ENCODE results near the gene RAP1B. TPM values are rescaled to one million over a fixed set of nuclear protein-coding genes. Genes with fewer than 3 reads are reported as not detected.
A peak's percentile ranks its signal among the peaks of the same experiment; 100 is the strongest.

The RAP1B gene
- total and polyA plus RNA-seq, 9 of the 15 experiments (the other 6 are each of a cell fraction or from before 2014, with no cell fraction given): 107 to 309 (median 170) TPM

DNA sequence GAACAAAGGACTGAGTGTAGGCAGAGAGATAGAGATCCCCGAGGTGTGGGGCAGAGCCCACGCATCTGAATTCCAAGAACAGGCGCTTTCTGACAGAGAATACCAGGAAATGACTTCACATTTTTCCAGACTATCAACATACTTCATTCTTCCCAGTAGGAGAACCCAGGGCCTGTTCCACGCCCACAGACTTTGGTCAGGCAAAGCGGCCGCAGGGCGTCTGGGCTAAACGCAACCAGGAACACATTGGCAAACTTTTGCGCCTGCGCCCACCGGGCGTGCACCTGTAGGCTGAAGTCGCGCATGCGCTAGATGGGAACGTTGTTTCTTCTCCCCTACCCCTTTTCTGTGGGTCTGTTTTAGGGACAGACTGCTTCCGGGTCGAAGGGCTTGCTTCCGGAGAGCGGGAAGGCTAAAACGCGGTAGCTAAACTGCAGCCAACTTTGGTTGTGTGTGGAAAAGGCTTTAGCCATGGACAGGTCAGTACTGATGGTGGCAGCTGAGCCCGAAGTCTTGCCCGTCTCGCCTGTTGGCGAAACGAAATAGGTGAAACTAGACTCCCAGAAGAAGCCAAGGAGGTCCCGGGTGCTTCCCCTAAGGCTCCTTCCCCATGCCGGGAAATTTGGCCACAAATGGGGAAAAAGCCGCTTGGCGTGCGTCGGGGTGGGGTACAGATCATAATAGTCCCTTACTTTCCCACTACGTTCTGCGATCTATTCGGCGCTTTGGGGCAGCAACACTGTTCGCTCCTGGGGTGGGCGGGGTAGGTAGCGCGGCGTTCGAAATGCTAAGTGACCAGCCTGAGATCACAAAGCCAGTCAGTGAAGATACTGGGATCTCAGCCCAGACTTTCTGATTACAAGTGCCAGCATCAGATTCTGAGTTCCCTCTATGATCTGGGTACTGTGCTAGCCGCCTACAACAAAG lies 76.2 kb downstream of the RAP1B start, which contains the start of gene NUP107 (continued):
- TF ChIP-seq, protein P1, sequence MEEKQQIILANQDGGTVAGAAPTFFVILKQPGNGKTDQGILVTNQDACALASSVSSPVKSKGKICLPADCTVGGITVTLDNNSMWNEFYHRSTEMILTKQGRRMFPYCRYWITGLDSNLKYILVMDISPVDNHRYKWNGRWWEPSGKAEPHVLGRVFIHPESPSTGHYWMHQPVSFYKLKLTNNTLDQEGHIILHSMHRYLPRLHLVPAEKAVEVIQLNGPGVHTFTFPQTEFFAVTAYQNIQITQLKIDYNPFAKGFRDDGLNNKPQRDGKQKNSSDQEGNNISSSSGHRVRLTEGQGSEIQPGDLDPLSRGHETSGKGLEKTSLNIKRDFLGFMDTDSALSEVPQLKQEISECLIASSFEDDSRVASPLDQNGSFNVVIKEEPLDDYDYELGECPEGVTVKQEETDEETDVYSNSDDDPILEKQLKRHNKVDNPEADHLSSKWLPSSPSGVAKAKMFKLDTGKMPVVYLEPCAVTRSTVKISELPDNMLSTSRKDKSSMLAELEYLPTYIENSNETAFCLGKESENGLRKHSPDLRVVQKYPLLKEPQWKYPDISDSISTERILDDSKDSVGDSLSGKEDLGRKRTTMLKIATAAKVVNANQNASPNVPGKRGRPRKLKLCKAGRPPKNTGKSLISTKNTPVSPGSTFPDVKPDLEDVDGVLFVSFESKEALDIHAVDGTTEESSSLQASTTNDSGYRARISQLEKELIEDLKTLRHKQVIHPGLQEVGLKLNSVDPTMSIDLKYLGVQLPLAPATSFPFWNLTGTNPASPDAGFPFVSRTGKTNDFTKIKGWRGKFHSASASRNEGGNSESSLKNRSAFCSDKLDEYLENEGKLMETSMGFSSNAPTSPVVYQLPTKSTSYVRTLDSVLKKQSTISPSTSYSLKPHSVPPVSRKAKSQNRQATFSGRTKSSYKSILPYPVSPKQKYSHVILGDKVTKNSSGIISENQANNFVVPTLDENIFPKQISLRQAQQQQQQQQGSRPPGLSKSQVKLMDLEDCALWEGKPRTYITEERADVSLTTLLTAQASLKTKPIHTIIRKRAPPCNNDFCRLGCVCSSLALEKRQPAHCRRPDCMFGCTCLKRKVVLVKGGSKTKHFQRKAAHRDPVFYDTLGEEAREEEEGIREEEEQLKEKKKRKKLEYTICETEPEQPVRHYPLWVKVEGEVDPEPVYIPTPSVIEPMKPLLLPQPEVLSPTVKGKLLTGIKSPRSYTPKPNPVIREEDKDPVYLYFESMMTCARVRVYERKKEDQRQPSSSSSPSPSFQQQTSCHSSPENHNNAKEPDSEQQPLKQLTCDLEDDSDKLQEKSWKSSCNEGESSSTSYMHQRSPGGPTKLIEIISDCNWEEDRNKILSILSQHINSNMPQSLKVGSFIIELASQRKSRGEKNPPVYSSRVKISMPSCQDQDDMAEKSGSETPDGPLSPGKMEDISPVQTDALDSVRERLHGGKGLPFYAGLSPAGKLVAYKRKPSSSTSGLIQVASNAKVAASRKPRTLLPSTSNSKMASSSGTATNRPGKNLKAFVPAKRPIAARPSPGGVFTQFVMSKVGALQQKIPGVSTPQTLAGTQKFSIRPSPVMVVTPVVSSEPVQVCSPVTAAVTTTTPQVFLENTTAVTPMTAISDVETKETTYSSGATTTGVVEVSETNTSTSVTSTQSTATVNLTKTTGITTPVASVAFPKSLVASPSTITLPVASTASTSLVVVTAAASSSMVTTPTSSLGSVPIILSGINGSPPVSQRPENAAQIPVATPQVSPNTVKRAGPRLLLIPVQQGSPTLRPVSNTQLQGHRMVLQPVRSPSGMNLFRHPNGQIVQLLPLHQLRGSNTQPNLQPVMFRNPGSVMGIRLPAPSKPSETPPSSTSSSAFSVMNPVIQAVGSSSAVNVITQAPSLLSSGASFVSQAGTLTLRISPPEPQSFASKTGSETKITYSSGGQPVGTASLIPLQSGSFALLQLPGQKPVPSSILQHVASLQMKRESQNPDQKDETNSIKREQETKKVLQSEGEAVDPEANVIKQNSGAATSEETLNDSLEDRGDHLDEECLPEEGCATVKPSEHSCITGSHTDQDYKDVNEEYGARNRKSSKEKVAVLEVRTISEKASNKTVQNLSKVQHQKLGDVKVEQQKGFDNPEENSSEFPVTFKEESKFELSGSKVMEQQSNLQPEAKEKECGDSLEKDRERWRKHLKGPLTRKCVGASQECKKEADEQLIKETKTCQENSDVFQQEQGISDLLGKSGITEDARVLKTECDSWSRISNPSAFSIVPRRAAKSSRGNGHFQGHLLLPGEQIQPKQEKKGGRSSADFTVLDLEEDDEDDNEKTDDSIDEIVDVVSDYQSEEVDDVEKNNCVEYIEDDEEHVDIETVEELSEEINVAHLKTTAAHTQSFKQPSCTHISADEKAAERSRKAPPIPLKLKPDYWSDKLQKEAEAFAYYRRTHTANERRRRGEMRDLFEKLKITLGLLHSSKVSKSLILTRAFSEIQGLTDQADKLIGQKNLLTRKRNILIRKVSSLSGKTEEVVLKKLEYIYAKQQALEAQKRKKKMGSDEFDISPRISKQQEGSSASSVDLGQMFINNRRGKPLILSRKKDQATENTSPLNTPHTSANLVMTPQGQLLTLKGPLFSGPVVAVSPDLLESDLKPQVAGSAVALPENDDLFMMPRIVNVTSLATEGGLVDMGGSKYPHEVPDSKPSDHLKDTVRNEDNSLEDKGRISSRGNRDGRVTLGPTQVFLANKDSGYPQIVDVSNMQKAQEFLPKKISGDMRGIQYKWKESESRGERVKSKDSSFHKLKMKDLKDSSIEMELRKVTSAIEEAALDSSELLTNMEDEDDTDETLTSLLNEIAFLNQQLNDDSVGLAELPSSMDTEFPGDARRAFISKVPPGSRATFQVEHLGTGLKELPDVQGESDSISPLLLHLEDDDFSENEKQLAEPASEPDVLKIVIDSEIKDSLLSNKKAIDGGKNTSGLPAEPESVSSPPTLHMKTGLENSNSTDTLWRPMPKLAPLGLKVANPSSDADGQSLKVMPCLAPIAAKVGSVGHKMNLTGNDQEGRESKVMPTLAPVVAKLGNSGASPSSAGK (IDR thresholded peaks at IDR 0.05): 0 out of 2 replicates have a peak, but pooled peaks have one; percentile 7
- no peak for TF ChIP-seq ZNF444 (CRISPR knock-in tag; IDR thresholded peaks at IDR 0.05)
- TF ChIP-seq POLR2AphosphoS5 (IDR thresholded peaks at IDR 0.05; ENCODE audit: control insufficient read depth, insufficient read depth, low read depth, low read length): peak; percentile 91
- no peak for TF ChIP-seq KAT2B (IDR thresholded peaks at IDR 0.05; ENCODE audit: low read depth, low read length)
- TF ChIP-seq RCOR1 (IDR thresholded peaks at IDR 0.05; ENCODE audit: borderline replicate concordance in 1 of 2, low read depth in 2 of 2, low read length in 2 of 2): peak in 1 of 2 experiments; percentile 50; a peak in 1 of 4 replicates
- no peak; the same call in 1 of the 2 replicates for TF ChIP-seq ZNF324 (CRISPR knock-in tag; IDR thresholded peaks at IDR 0.05)
- peak; percentile 88 for TF ChIP-seq JUND (IDR thresholded peaks at IDR 0.05; ENCODE audit: borderline replicate concordance, low read depth, low read length)
- peak; percentile 91; the same call in 2 of the 3 replicates for TF ChIP-seq JUND (tag; IDR thresholded peaks at IDR 0.05; ENCODE audit: borderline replicate concordance, low read depth, low read length)
- TF ChIP-seq, protein P2, sequence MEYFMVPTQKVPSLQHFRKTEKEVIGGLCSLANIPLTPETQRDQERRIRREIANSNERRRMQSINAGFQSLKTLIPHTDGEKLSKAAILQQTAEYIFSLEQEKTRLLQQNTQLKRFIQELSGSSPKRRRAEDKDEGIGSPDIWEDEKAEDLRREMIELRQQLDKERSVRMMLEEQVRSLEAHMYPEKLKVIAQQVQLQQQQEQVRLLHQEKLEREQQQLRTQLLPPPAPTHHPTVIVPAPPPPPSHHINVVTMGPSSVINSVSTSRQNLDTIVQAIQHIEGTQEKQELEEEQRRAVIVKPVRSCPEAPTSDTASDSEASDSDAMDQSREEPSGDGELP (CRISPR knock-in tag; IDR thresholded peaks at IDR 0.05; ENCODE audit: borderline replicate concordance): peak; percentile 85
- TF ChIP-seq, protein P3, sequence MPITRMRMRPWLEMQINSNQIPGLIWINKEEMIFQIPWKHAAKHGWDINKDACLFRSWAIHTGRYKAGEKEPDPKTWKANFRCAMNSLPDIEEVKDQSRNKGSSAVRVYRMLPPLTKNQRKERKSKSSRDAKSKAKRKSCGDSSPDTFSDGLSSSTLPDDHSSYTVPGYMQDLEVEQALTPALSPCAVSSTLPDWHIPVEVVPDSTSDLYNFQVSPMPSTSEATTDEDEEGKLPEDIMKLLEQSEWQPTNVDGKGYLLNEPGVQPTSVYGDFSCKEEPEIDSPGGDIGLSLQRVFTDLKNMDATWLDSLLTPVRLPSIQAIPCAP (CRISPR knock-in tag; IDR thresholded peaks at IDR 0.05; ENCODE audit: borderline replicate concordance): no peak
- TF ChIP-seq JUN (IDR thresholded peaks at IDR 0.05; ENCODE audit: borderline replicate concordance, low read depth, low read length): peak; percentile 71
- no peak for TF ChIP-seq JUN (CRISPR knock-in tag; IDR thresholded peaks at IDR 0.05; ENCODE audit: borderline replicate concordance)

All from K562 (cell line).